ENCODE data around the gene FBLN1. TPM values are rescaled to one million over a fixed set of nuclear protein-coding genes. Genes with fewer than 3 reads are reported as not detected.

The FBLN1 gene
- total RNA-seq, 1 donor from 2014 or later = 307 TPM

- no peak for ATAC-seq
Measured at GRCh38 chr22:45544588-45545170, 42.0 kb downstream of the FBLN1 start.

DNA sequence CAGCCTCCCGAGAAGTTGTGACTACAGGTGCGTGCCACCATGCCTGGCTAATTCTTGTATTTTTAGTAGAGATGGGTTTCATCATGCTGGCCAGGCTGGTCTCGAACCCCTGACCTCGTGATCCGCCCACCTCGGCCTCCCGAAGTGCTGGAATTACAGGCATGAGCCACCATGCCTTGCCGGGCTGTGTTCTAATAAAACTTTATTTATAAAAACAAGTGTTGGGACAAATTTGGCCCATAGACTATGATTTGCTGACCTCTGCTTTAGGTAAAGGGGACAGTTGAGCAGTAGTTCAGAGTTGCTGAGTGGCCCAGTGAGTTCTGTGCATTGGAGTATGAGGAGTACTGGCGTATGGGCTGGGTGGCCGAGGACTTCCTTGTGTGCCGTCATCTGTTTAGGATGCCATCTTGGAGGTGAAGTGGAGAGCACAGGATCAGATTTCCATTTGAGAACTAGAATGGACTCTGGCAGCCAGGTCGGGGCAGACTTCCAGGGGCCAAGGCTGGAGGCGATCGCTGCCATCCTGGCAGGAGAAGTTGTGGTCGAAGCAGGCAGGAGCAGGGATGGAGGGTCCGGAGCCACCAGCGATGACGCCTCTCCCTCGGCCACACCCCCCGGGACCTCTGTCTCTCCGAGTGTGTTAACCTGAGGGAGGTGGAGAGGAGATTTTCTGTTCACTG, 43.8 kb downstream of the FBLN1 start:
- Histone ChIP-seq H3K27ac (no peak overlapping the region), H3K4me3 (no peak overlapping the region), H3K4me1 (peaks cover 32% of the 10 kb centered on the region), H3K27me3 (ENCODE audit: low read depth) (peaks cover 24% of the 10 kb centered on the region), H3K36me3 (peaks cover 17% of the 10 kb centered on the region), H3K9me3 (no peaks in the 10 kb centered on the region)
- ATAC-seq (no peak), DNase-seq (no peak)
- TF ChIP-seq CTCF (IDR thresholded peaks at IDR 0.05) = no peak
- intact Hi-C loops (cut with DNase I) = no loop called here

More at GRCh38 chr22:45544588-45545170, 42.0 kb downstream of the FBLN1 start:
- TF ChIP-seq CTCF (IDR thresholded peaks at IDR 0.05) = no peak
- no peak for DNase-seq
- Histone ChIP-seq H3K27ac (no peak overlapping the region), H3K4me1 (peaks cover 14% of the 10 kb centered on the region), H3K27me3 (ENCODE audit: low read depth) (peaks cover 17% of the 10 kb centered on the region), H3K4me3 (no peak overlapping the region), H3K36me3 (peaks cover 12% of the 10 kb centered on the region), H3K9me3 (no peaks in the 10 kb centered on the region)
- intact Hi-C loops (cut with DNase I) = no loop called here

GRCh38 chr22:45547016-45547345, 44.3 kb downstream of the FBLN1 start:
- DNase-seq = no peak
- H3K4me3 ChIP-seq = no peak overlapping the region
- TF ChIP-seq CTCF (IDR thresholded peaks at IDR 0.05) = no peak
- peaks cover 37% of the 10 kb centered on the region for H3K4me1 ChIP-seq
- H3K9me3 ChIP-seq = no peaks in the 10 kb centered on the region
- intact Hi-C loops (cut with DNase I) = no loop called here
- H3K36me3 ChIP-seq = peaks cover 17% of the 10 kb centered on the region
- no peak for ATAC-seq
- no peak overlapping the region for H3K27ac ChIP-seq
- peaks cover 24% of the 10 kb centered on the region for H3K27me3 ChIP-seq (ENCODE audit: low read depth)

- peaks cover 21% of the 10 kb centered on the region for H3K27me3 ChIP-seq (ENCODE audit: low read depth)
- peaks cover 17% of the 10 kb centered on the region for H3K36me3 ChIP-seq
- intact Hi-C loops (cut with DNase I) = no loop called here
- no peak overlapping the region for H3K27ac ChIP-seq
- no peak for TF ChIP-seq CTCF (IDR thresholded peaks at IDR 0.05)
- ATAC-seq = no peak
- no peak overlapping the region for H3K4me3 ChIP-seq
- no peaks in the 10 kb centered on the region for H3K9me3 ChIP-seq
- no peak for DNase-seq
- H3K4me1 ChIP-seq = peaks cover 45% of the 10 kb centered on the region
Measured at GRCh38 chr22:45547731-45548130, 45.0 kb downstream of the FBLN1 start.

DNA sequence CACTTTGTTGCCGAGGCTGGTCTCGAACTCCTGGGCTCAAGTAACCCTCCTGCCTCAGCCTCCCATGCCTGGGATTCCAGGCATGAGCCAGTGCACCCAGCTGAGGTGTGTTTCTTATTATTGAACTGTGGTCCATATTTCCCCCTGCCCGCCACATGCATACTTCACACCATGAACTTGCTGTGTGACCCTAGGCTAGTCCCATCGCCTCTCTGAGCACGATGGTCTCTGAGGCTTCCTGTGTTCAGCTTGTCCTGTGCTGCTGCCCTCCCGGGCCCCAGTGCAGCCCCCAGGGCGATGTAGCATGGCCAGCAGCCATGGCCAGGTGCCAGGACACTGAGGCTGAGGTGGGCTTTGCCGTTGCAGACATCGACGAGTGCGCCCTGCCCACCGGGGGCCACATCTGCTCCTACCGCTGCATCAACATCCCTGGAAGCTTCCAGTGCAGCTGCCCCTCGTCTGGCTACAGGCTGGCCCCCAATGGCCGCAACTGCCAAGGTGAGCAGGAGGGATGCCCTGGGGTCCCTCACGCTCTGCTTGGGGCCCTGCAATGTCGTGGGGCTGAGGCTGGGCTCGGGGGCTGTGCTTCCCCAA, 45.7 kb downstream of the FBLN1 start:
- Histone ChIP-seq H3K4me1 (peaks cover 51% of the 10 kb centered on the region), H3K27ac (peak overlapping the region; percentile 49), H3K4me3 (no peak overlapping the region), H3K27me3 (ENCODE audit: low read depth) (peaks cover 19% of the 10 kb centered on the region), H3K9me3 (no peaks in the 10 kb centered on the region), H3K36me3 (peaks cover 17% of the 10 kb centered on the region)
- intact Hi-C loops (cut with DNase I) = no loop called here
- ATAC-seq (no peak), DNase-seq (no peak)
- no peak for TF ChIP-seq CTCF (IDR thresholded peaks at IDR 0.05)
